Measurements from ENCODE around the gene BGN. TPM values are rescaled to one million over a fixed set of nuclear protein-coding genes. Genes with fewer than 3 reads are reported as not detected.

The BGN gene
- total RNA-seq, 4 donors from 2014 or later: 1.1 to 50.7 (median 9.8) TPM

DNA sequence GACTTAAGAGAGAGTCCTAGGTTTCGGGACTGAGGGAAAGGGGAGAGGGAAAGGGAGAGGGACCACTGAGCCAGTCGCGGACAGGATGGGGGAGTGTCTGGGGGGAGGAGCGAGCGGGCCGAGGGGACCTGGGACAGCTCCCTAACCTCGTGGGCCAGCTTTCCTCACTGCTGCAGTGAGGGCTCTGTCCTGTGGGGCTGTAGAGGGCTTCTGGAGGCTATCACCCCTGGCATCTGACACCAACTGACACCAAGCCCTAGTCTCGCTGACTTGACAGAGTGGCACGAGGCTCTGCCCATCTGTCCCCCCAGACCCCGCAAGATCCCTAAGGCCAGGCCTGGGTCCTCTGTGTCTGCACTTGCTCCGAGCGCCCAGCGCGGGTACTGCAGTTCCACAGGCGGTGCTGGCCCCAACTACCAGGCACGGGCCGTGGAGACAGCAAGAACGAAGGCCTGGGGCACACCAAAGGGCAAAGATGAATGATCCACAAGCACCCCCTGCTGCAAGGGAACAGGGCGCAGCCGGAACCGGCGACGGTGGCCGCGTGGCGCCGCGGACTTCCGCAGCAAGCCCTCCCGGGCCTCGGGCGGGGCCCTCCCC lies 24.9 kb upstream of the BGN start:
- H3K4me1 ChIP-seq: peaks cover 0 to 9% of the 10 kb centered on the region in 2 donors
- peak overlapping the region; percentile 66 to 81 (median 78) for H3K27ac ChIP-seq
- no peaks in the 10 kb centered on the region for H3K27me3 ChIP-seq
- in situ Hi-C loops (cut with MboI; ENCODE audit: low sequenced_read_pairs in 4 of 4): loop anchor here in 1 of 4 donors (25.0 kb wide), 1 partner anchor 533 kb away; no protein-coding TSS in a partner anchor
- peak overlapping the region; percentile 56 to 71 (median 61) for H3K4me3 ChIP-seq
- DNase-seq (peak in 1 of 2 donors; percentile 29), ATAC-seq (peak; percentile 57 to 69)
- intact Hi-C loops (cut with DNase I; ENCODE audit: low total_unique reads): loop anchor here (1.0 to 2.0 kb wide), 3 partner anchors 37 to 529 kb away; partner anchors contain the start of gene CCNQ
- no peaks in the 10 kb centered on the region for H3K36me3 ChIP-seq
- no peaks in the 10 kb centered on the region for H3K9me3 ChIP-seq
- TF ChIP-seq POLR2A (IDR thresholded peaks at IDR 0.05): no peak
- TF ChIP-seq, protein P1, sequence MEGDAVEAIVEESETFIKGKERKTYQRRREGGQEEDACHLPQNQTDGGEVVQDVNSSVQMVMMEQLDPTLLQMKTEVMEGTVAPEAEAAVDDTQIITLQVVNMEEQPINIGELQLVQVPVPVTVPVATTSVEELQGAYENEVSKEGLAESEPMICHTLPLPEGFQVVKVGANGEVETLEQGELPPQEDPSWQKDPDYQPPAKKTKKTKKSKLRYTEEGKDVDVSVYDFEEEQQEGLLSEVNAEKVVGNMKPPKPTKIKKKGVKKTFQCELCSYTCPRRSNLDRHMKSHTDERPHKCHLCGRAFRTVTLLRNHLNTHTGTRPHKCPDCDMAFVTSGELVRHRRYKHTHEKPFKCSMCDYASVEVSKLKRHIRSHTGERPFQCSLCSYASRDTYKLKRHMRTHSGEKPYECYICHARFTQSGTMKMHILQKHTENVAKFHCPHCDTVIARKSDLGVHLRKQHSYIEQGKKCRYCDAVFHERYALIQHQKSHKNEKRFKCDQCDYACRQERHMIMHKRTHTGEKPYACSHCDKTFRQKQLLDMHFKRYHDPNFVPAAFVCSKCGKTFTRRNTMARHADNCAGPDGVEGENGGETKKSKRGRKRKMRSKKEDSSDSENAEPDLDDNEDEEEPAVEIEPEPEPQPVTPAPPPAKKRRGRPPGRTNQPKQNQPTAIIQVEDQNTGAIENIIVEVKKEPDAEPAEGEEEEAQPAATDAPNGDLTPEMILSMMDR (IDR thresholded peaks at IDR 0.05 in 4 of 5, conservative IDR thresholded peaks at IDR 0.05 in 1 of 5): peak in 1 of 5 experiments; percentile 34

DNA sequence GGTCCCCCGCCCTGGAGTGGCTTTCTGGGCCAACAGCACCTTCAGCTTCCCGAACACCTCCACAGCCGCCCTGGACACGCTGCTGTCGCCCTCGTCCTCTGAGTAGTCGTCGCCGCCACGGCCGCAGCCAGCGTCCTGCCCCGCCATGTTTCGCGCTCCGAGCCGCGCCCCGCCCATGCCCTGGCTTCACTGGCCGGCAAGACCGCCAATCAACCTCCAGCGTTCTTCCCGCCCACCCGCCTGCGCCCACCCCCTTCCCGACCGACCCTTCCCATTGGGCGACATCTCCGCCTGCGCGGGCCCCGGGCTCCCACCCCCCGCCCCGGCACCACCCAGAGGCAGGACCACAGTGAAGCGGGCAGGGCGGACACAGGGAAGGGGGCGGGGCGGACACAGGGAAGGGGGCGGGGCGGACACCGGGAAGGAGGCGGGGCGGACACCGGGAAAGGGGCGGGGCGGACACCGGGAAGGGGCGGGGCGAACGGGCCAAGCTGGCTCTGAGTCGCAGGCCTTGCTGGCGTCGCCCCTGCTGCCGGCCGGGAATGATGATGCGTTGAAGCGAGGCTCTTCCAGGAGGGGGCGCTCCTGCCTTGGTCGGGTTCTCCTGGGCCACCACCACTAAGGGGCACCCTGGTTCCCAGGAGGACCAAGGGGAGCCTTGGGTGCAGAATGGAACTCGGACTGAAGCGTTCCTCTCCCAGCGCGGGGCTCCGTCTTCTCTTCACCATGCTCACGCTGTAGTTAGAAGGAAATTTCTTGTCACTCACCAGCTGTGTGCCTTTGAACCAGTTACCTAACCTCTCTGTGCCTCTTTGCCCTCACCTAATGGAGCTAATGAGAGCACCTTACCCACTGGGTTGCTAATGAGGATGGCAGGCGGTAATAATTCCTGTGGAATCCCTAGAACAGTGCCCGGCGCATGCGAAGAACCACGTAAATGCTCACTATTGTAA lies 24.1 kb upstream of the BGN start, which contains the start of gene HAUS7:
TSS of gene HAUS7 (minus strand) at position 166 of the 953 bp plus-strand sequence. CDS start at position 147, 19 bp downstream.
- Histone ChIP-seq H3K27me3 (no peaks in the 10 kb centered on the region), H3K4me1 (peaks cover 0 to 9% of the 10 kb centered on the region in 2 donors), H3K36me3 (no peaks in the 10 kb centered on the region), H3K4me3 (peak within 1 kb of the TSS; percentile 56 to 71 (median 61)), H3K27ac (peak within 1 kb of the TSS; percentile 66 to 81 (median 78)), H3K9me3 (no peaks in the 10 kb centered on the region)
- DNase-seq: peak; percentile 76 to 86
- ATAC-seq: peak; percentile 87 to 89
- TF ChIP-seq POLR2A (IDR thresholded peaks at IDR 0.05): no peak
- TF ChIP-seq, protein P1 (IDR thresholded peaks at IDR 0.05 in 4 of 5, conservative IDR thresholded peaks at IDR 0.05 in 1 of 5): peak; percentile 37 to 69 (median 63)
- intact Hi-C loops (cut with DNase I; ENCODE audit: low total_unique reads): loop anchor here (1.0 to 2.0 kb wide), 3 partner anchors 36 to 529 kb away; partner anchors contain the start of gene CCNQ
- in situ Hi-C loops (cut with MboI; ENCODE audit: low sequenced_read_pairs in 4 of 4): loop anchor here in 1 of 4 donors (25.0 kb wide), 1 partner anchor 533 kb away; no protein-coding TSS in a partner anchor

DNA sequence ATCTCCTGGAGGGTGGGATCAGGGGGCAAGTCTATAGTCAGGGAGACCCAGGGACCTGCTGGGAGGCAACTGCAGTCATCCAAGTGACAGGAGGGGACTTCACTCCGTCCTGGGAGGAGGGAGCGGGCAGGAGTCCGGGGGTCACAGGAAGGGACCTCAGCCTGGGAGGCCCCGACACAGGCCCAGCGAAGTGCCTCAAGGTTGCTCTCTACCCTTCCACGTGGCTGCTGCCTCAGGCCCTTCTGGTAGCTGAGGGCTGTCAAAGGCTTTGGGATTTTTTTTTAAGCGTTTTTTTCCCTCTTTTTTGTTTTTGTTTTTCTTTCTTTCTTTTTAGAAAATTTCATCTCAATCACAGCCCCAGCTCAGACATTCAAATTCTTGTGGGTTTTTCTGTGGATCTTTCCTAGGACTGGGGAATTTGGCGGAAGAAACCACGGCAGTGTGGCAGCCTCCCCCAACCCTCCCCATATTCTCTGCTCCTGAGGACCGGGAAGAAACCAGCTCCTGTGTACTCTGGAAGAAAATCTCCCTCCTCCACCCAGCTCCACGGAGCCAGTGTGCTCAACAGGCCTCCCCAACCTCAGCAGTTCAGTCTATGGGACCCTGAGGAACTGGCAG lies 23.0 kb upstream of the BGN start:
- Histone ChIP-seq H3K4me3 (no peak overlapping the region), H3K9me3 (no peaks in the 10 kb centered on the region), H3K27ac (no peak overlapping the region), H3K4me1 (peaks cover 0 to 9% of the 10 kb centered on the region in 2 donors), H3K27me3 (no peaks in the 10 kb centered on the region), H3K36me3 (no peaks in the 10 kb centered on the region)
- ATAC-seq: no peak
- intact Hi-C loops (cut with DNase I; ENCODE audit: low total_unique reads) (loop anchor here (2.0 kb wide), 1 partner anchor 35 kb away; no protein-coding TSS in a partner anchor), in situ Hi-C loops (cut with MboI; ENCODE audit: low sequenced_read_pairs in 4 of 4) (loop anchor here in 1 of 4 donors (25.0 kb wide), 1 partner anchor 534 kb away; no protein-coding TSS in a partner anchor)
- TF ChIP-seq POLR2A (IDR thresholded peaks at IDR 0.05): no peak
- TF ChIP-seq, protein P1 (IDR thresholded peaks at IDR 0.05 in 4 of 5, conservative IDR thresholded peaks at IDR 0.05 in 1 of 5): no peak
- no peak for DNase-seq

DNA sequence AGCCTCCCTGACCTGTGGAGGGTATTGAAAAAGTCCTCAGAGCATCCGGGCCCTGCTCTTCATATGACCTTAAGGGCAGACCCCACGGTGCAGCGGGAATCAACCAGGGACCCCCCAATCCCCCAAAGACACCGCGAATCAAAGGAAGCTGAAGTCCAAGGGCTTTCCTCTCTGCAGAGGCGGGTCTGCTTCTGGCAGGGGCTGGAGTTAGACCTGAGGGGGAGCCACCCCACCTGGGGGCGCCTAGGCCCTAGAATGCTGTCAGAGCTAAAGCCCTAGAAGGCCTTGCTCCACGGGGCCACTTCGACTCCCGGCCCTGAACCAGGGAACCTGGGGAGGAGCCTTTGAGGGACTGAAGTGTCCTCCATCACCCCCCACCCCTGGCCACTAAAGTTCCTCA lies 21.7 kb upstream of the BGN start:
- ATAC-seq: no peak
- no peaks in the 10 kb centered on the region for H3K27me3 ChIP-seq
- H3K9me3 ChIP-seq: no peaks in the 10 kb centered on the region
- no peak overlapping the region for H3K27ac ChIP-seq
- no peak for TF ChIP-seq POLR2A (IDR thresholded peaks at IDR 0.05)
- TF ChIP-seq, protein P1 (IDR thresholded peaks at IDR 0.05 in 4 of 5, conservative IDR thresholded peaks at IDR 0.05 in 1 of 5): no peak
- intact Hi-C loops (cut with DNase I; ENCODE audit: low total_unique reads): no loop called here
- H3K4me3 ChIP-seq: no peak overlapping the region
- no peak for DNase-seq
- in situ Hi-C loops (cut with MboI; ENCODE audit: low sequenced_read_pairs in 4 of 4): loop anchor here in 1 of 4 donors (25.0 kb wide), 1 partner anchor 536 kb away; no protein-coding TSS in a partner anchor
- H3K4me1 ChIP-seq: peaks cover 0 to 9% of the 10 kb centered on the region in 2 donors
- no peaks in the 10 kb centered on the region for H3K36me3 ChIP-seq

All from gastrocnemius medialis (tissue), 4 donors.